Measurements from ENCODE around the gene ABHD1. TPM values are rescaled to one million over a fixed set of nuclear protein-coding genes. Genes with fewer than 3 reads are reported as not detected.

ABHD1 gene
- total and polyA plus RNA-seq, 2 experiments from 2014 or later = 0.38 to 0.55 TPM

DNA sequence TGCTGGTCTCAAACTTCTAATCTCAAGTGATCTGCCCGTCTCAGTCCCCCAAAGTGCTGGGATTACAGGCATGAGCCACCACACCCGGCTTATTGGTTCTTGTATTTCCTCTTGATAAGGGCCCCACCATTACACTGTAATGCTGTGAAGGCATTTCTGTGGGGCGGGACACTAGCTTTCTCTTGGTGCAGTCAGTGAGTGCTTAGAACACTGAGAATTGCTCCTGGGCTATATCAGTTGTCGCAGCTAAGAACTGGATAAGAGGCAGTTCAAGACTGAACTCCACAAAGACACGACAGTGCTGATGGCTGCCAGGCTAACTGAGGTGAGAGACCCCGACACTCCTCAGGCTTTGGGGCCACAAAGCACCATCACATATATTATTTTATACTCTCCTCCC, 35.0 kb upstream of the ABHD1 start:
- H3K79me2 ChIP-seq (replicated peaks; ENCODE audit: insufficient read depth) = no peaks in the 10 kb centered on the region
- no peak overlapping the region for H3K4me2 ChIP-seq
- Mint-ChIP-seq H3K4me3 (no peak overlapping the region), H3K36me3 (ENCODE audit: low read depth) (no peaks in the 10 kb centered on the region), H3K27me3 (ENCODE audit: insufficient read depth, low read depth, poor library complexity) (peaks cover 25% of the 10 kb centered on the region), H3K27ac (no peak overlapping the region), H3K4me1 (peaks cover 22% of the 10 kb centered on the region), H3K9me3 (no peaks in the 10 kb centered on the region; the same call in 2 of the 3 replicates)
- TF ChIP-seq NANOG (IDR thresholded peaks at IDR 0.05; ENCODE audit: borderline replicate concordance) (no peak), STAT1 (IDR thresholded peaks at IDR 0.05; ENCODE audit: unreplicated experiment) (no peak), EZH2phosphoT487 (IDR thresholded peaks at IDR 0.05; ENCODE audit: unreplicated experiment) (no peak), CTCF (conservative IDR thresholded peaks at IDR 0.05; ENCODE audit: low read depth in 2 of 2) (no peak)
- H3F3A ChIP-seq (replicated peaks; ENCODE audit: low read depth) = peaks cover 8% of the 10 kb centered on the region; the same call in 1 of the 2 replicates
- H3K9me2 ChIP-seq (ENCODE audit: insufficient read depth) = no peaks in the 10 kb centered on the region
- no peaks in the 10 kb centered on the region for H3K36me3 ChIP-seq (ENCODE audit: insufficient read depth)
- H4K20me1 ChIP-seq (replicated peaks; ENCODE audit: insufficient read depth) = no peaks in the 10 kb centered on the region; the same call in 1 of the 2 replicates
- no peak overlapping the region for H3K27ac ChIP-seq (ENCODE audit: low read depth)
- no peak overlapping the region for H3K4me3 ChIP-seq
- H2AFZ ChIP-seq = no peak overlapping the region
- H3K4me1 ChIP-seq (ENCODE audit: insufficient read depth) = peaks cover 10% of the 10 kb centered on the region
- DNase-seq (ENCODE audit: low spot score) = no peak
- H3K27me3 ChIP-seq (ENCODE audit: insufficient read depth) = peaks cover 16% of the 10 kb centered on the region
- ATAC-seq = no peak

DNA sequence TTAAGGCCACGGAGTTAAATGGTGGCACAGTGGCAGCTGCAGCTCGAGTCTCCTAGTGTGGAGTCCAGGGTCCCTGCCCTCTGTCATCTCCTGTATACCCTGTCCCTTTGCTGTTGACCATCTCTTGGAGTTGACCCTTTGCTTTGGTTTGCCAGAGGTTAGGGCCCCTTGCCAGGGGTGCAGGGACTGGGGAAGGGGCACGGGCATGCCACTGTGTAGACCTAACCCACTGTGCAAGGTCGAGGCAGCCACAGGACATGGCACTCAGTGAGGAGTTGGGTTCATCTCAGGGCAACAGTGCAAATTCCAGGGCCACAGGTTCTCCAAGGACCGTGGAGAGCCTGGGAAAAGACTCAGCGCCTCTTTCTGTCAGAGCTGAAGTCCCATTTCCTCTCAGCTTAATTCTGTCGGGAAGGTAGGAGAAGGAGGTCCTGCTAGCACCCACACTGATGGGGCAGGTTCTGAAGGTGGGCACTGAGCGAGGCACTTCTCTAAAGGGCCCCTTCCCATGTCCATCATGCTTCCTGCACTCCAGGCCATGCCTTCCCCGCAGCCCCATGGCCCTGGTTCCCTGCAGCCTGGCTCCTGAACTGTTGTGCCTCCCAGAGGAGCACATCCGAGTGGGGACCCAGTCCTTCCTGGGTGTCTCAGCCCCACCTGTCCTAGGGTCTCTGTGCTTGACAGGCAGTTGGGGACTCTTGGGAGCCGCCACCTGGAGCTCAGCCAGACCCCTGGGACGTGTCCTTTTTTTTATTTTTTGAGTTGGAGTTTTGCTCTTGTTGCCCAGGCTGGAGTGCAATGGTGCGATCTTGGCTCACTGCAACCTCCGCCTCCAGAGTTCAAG, 34.3 kb upstream of the ABHD1 start:
- Histone ChIP-seq H3K4me1 (ENCODE audit: insufficient read depth) (peaks cover 10% of the 10 kb centered on the region), H3K36me3 (ENCODE audit: insufficient read depth) (no peaks in the 10 kb centered on the region), H3K9me2 (ENCODE audit: insufficient read depth) (no peaks in the 10 kb centered on the region), H3K79me2 (replicated peaks; ENCODE audit: insufficient read depth) (no peaks in the 10 kb centered on the region), H3K27ac (ENCODE audit: low read depth) (no peak overlapping the region), H3K27me3 (ENCODE audit: insufficient read depth) (peaks cover 16% of the 10 kb centered on the region), H2AFZ (no peak overlapping the region), H3K4me2 (no peak overlapping the region), H4K20me1 (replicated peaks; ENCODE audit: insufficient read depth) (no peaks in the 10 kb centered on the region; the same call in 1 of the 2 replicates), H3F3A (replicated peaks; ENCODE audit: low read depth) (peaks cover 8% of the 10 kb centered on the region; the same call in 1 of the 2 replicates), H3K4me3 (no peak overlapping the region)
- Mint-ChIP-seq H3K36me3 (ENCODE audit: low read depth) (no peaks in the 10 kb centered on the region), H3K9me3 (no peaks in the 10 kb centered on the region), H3K27me3 (ENCODE audit: insufficient read depth, low read depth, poor library complexity) (peaks cover 21% of the 10 kb centered on the region), H3K4me3 (no peak overlapping the region), H3K27ac (no peak overlapping the region), H3K4me1 (peaks cover 16% of the 10 kb centered on the region)
- DNase-seq (ENCODE audit: low spot score) (no peak), ATAC-seq (no peak)
- no peak for TF ChIP-seq JUNB (IDR thresholded peaks at IDR 0.05; ENCODE audit: unreplicated experiment)
- TF ChIP-seq EZH2 (IDR thresholded peaks at IDR 0.05; ENCODE audit: low read depth, unreplicated experiment) = no peak
- no peak for TF ChIP-seq STAT1 (IDR thresholded peaks at IDR 0.05; ENCODE audit: unreplicated experiment)
- TF ChIP-seq ZNF114 (CRISPR knock-in tag; IDR thresholded peaks at IDR 0.05) = no peak
- TF ChIP-seq CREB1 (CRISPR knock-in tag; IDR thresholded peaks at IDR 0.05; ENCODE audit: low read depth) = no peak
- no peak for TF ChIP-seq NANOG (IDR thresholded peaks at IDR 0.05; ENCODE audit: borderline replicate concordance)

All from GM23338 (cell line).